Heart left ventricle (tissue), 13 donors: ENCODE results near the gene CNOT11.

Experiments
- POLR2A ChIP-seq, 2 donors: fragments of 450-650 bp; IDR thresholded peaks; one replicate each; pipeline ENCODE4 v1.6.1; 2017; ENCODE audit warnings: antibody characterized with exemption in 2 of 2, mild to moderate bottlenecking in 2 of 2, moderate library complexity in 2 of 2
- TF ChIP-seq, protein P1 (sequence below), 12 donors: fragments of 200-600 bp; sonication (generic) in 4 of 12; IDR thresholded peaks; one replicate each; pipeline versions ENCODE4 v1.5.0 to v1.8.0; 2018 to 2022; ENCODE audit warnings: antibody characterized with exemption in 12 of 12, mild to moderate bottlenecking in 5 of 12
- donor health status: ischemic (EF 13 %, LVEDD 7.1; RV severe dilation, severe dysfunction).
- donor health status: DM: no; HTN: yes; CAD: no.
- donor health status: DM: no; HTN: no; CAD: no.
- donor health status: ischemic (EF 25% LVEDD 6.9; RV normal size, moderate dysfunction).
- donor health status: ischemic (EF 25% LVEDD 5.7; RV mildly dilated, moderate dysfunction).
- donor health status: ischemic (EF 35%, LVEDD 5.7; RV mildly dilated, moderate dysfunction).
- donor health status: nonischemic (EF 11% LVEDD 7.7; RV severe dilation, severe dysfunction).
- donor health status: DM: yes; HTN: yes; CAD: no.
- donor health status: PGD.
- donor health status: ischemic (EF 29% LVEDD 5.4; RV normal size, mild dysfunction).
- donor health status: nonischemic (EF 23%, LVEDD 6.1; RV moderate dilation, normal function).

DNA sequence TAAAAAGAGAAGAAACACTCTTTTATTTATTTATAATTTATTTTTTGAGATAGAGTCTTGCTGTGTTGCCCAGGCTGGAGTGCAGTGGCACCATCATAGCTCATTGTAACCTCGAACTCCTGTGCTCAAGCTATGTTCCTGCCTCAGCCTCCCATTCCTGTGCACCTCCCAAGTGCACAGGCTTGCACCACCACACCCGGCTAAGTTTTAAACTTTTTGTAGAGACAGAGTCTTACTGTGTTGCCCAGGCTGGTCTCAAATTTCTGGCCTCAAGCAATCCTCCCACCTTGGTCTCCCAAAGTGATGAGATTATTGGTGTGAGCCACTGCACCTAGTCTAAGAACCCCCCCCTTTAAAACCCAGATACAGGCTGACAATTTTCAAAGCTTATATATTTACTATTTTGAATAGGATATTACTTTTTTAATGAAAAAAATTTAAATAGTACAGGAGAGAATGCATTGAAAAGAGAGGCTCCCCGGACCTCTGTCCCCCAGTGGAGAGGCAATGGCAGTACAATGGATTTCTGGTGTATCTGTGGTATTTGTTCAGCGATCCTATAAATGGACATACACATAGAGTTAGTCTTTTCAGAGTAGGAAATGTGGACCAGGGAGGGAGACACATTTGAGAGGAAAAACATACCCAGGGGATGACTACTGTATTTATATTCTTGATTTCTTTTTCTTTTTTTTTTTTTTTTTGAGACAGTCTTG lies 48.1 kb upstream of the CNOT11 start:
- TF ChIP-seq POLR2A (IDR thresholded peaks at IDR 0.05) = no peak
- TF ChIP-seq, protein P1, sequence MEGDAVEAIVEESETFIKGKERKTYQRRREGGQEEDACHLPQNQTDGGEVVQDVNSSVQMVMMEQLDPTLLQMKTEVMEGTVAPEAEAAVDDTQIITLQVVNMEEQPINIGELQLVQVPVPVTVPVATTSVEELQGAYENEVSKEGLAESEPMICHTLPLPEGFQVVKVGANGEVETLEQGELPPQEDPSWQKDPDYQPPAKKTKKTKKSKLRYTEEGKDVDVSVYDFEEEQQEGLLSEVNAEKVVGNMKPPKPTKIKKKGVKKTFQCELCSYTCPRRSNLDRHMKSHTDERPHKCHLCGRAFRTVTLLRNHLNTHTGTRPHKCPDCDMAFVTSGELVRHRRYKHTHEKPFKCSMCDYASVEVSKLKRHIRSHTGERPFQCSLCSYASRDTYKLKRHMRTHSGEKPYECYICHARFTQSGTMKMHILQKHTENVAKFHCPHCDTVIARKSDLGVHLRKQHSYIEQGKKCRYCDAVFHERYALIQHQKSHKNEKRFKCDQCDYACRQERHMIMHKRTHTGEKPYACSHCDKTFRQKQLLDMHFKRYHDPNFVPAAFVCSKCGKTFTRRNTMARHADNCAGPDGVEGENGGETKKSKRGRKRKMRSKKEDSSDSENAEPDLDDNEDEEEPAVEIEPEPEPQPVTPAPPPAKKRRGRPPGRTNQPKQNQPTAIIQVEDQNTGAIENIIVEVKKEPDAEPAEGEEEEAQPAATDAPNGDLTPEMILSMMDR (IDR thresholded peaks at IDR 0.05) = peak in 2 of 12 donors; percentile 12
